LNCaP clone FGC (cell line): ENCODE measurements around the gene LYRM4.

Source experiments
- DNase-seq: peaks from one replicate; pipeline ENCODE4 v3.0.0-alpha.2; 2011; ENCODE audit warnings: low read depth
- H3K4me3 ChIP-seq: 2 replicates; pipeline ENCODE4 v1.5.1; 2011; ENCODE audit warnings: mild to moderate bottlenecking, low read depth, low read length, control low read depth
- TF ChIP-seq, protein P1 (sequence below): IDR thresholded peaks from 2 replicates; pipeline ENCODE4 v1.5.1; 2012; ENCODE audit warnings: mild to moderate bottlenecking; ENCODE audit not compliant: control insufficient read depth, insufficient read depth; ENCODE audit errors: extremely low read depth

LYRM4 gene

DNA sequence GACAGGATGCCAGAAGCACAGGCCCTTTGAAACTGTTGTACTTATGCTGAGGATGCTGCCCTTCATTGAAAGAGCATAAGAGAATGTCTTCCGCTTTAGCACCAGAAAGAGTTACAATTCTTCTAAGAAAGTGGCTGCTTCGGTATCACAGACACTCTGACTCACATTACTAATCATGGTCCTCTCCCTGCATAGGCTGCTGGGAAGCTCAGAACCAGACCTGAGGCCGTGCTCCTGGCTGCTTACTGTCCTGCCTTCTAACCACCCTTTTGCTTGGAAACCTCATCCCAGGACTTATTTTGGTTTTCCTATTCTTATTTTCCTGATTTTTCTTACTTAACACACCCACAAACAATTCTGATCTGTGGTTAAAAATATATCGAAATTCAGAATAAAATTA is 22.9 kb downstream of the LYRM4 start:
- no peak for DNase-seq
- H3K4me3 ChIP-seq: no peak overlapping the region
- TF ChIP-seq, protein P1, sequence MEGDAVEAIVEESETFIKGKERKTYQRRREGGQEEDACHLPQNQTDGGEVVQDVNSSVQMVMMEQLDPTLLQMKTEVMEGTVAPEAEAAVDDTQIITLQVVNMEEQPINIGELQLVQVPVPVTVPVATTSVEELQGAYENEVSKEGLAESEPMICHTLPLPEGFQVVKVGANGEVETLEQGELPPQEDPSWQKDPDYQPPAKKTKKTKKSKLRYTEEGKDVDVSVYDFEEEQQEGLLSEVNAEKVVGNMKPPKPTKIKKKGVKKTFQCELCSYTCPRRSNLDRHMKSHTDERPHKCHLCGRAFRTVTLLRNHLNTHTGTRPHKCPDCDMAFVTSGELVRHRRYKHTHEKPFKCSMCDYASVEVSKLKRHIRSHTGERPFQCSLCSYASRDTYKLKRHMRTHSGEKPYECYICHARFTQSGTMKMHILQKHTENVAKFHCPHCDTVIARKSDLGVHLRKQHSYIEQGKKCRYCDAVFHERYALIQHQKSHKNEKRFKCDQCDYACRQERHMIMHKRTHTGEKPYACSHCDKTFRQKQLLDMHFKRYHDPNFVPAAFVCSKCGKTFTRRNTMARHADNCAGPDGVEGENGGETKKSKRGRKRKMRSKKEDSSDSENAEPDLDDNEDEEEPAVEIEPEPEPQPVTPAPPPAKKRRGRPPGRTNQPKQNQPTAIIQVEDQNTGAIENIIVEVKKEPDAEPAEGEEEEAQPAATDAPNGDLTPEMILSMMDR: no peak

DNA sequence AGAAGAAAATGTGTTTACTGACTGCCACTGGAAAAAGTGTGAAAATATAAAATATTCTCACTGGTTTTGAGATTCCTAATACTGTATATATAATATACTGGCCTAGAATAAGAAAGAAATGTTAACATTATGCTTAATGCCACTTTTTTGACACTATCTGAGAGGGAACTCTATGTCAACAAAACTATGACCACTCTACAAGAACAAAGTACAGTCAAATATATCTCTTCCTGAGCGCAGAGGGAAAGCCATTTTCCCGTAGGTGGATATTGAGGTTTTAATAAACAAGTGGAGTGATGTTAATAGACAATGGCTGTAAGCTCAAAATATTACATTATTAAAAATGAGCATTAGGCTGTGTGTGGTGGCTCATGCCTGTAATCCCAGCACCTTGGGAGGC is 24.9 kb downstream of the LYRM4 start:
- no peak for DNase-seq
- no peak overlapping the region for H3K4me3 ChIP-seq
- TF ChIP-seq, protein P1: no peak

DNA sequence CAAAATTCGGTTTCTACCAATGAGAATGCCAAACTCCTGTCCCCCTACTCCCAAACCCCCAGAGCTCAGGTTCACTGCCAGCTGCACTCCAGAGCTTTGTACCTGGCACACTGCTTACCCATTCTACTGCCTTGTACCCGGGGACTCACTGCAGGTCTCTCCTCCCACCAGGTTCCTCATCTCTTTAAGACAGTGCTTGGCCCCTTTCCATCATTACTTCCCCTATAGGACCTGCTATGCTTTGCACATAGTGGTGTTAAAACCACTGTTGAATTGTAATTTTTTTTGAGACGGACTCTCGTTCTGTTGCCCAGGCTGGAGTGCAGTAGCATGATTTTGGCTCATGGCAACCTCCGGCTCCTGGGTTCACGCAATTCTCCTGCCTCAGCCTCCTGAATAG is 25.9 kb downstream of the LYRM4 start:
- no peak for DNase-seq
- TF ChIP-seq, protein P1: no peak
- H3K4me3 ChIP-seq: no peak overlapping the region

DNA sequence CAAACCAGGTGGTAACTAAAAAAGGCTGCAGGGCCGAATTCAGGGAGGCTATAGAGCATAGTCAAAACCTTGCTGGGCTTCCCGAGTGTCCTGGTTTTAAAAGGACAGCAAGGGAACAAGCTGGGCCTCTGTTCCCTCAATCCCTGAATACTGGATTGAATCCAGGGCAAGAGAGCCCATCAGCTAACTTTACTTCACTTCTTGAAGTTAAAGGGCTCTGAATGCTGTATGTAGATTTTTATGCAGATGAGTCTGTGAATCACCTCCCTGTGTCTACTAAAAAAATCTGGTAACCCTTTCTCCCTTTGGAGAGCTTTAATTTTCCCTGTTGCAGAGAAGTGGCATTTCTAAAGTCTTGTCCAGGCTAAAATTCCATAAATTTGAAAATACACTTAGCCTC is 29.5 kb downstream of the LYRM4 start:
- DNase-seq: no peak
- TF ChIP-seq, protein P1: no peak

DNA sequence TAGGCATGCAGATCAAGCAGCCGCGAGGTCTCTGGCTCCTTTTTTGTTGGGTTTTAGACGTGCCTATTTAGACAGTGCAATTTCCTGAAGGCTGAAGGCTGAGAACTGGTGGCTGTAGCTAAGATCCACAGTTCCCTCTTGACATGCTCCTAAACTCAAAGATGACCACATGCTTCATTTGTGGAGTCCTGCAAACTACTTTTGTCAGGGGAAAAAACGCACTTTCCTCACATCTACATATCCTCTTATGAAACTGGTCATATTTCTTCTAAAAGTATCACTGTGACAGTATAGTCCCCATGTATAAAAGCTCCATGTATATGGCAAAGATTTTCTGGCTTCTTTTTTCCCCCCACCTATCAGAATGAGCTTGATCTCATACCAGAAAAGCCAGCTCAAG is 30.7 kb downstream of the LYRM4 start:
- DNase-seq: no peak
- H3K4me3 ChIP-seq: no peak overlapping the region
- TF ChIP-seq, protein P1: no peak

More for the DNA sequence above, 29.5 kb downstream of the LYRM4 start:
- H3K4me3 ChIP-seq: no peak overlapping the region

DNA sequence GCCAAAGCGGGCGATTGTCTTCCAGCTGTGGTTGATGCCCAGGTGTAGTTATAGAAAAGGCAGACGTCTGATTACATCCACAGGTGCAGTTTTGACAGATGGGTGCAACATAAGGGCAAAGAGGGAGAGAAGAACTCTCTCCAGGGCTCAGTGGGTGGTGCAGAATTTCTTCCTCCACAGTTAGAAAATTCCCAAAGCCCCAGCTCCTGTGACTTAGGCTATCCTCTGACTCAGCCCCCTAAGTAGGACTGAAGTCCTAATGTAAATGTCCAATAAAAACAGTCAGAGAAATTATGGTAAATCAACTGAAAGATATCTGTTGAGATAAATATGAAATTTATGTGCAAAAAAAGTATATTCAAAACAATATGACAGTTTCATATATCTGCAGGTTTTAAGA is 31.4 kb downstream of the LYRM4 start:
- H3K4me3 ChIP-seq: no peak overlapping the region
- DNase-seq: no peak
- TF ChIP-seq, protein P1: no peak

DNA sequence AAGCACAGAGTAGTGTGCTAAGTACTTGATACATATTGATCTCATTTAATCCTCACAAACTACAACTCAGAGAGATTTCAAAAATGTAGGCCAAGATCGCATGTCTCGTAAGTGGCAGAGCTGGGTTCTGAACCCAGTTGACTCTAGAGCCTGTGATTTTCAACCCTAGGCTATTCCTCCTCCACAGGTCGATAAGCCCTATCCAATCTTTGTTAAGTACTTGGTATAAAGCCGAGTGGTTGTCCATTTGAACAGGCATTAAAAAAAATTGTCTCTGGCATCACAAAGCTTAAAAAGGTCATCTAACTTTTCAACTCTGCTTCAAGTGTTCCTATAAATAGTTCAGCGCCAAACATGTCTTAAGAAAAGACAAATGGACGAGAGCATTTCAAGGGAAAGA is 37.4 kb downstream of the LYRM4 start:
- TF ChIP-seq, protein P1: no peak
- no peak overlapping the region for H3K4me3 ChIP-seq
- DNase-seq: no peak
